Right forelimb (tissue), 1 donor: ENCODE results near the gene TIGD3.
A peak's percentile ranks its signal among the peaks of the same experiment; 100 is the strongest.
"Not testable (repeated sequence)": the region's sequence is repeated elsewhere in the genome, so short reads cannot be mapped to it uniquely, and the experiment has no call there.

Experiments used
- DNase-seq: peaks from one replicate; pipeline ENCODE4 v3.0.0-alpha.2; 2018

TIGD3 gene

GRCh38 chr11:65325435-65325834, 29.1 kb upstream of the TIGD3 start:
- no peak for DNase-seq

- DNase-seq = no peak
These were observed 27.5 kb upstream of the TIGD3 start for GRCh38 chr11:65327021-65327420.

- no peak for DNase-seq
These were observed 25.1 kb upstream of the TIGD3 start for GRCh38 chr11:65329478-65329877.

- peak; percentile 88 for DNase-seq
These were observed 24.6 kb upstream of the TIGD3 start for GRCh38 chr11:65329944-65330403.

GRCh38 chr11:65330544-65330943, 24.0 kb upstream of the TIGD3 start:
- no peak for DNase-seq

- not testable (repeated sequence) for DNase-seq
These were observed 22.0 kb upstream of the TIGD3 start for GRCh38 chr11:65332591-65332990.

- no peak for DNase-seq
These were observed 19.8 kb upstream of the TIGD3 start for GRCh38 chr11:65334696-65335295.

- no peak for DNase-seq
These were observed 15.9 kb upstream of the TIGD3 start for GRCh38 chr11:65338676-65339075.

GRCh38 chr11:65340226-65340625, 14.3 kb upstream of the TIGD3 start:
- DNase-seq = no peak

- DNase-seq = no peak
These were observed 12.7 kb upstream of the TIGD3 start for GRCh38 chr11:65341856-65342255.

- DNase-seq = no peak
These were observed 3.0 kb upstream of the TIGD3 start for GRCh38 chr11:65351511-65351910.

GRCh38 chr11:65352783-65353182, 1.8 kb upstream of the TIGD3 start:
- no peak for DNase-seq

- no peak for DNase-seq
These were observed 1.2 kb upstream of the TIGD3 start for GRCh38 chr11:65353376-65353775.

GRCh38 chr11:65353900-65354264, 669 bp upstream of the TIGD3 start:
- DNase-seq = no peak

GRCh38 chr11:65355013-65355775, 643 bp downstream of the TIGD3 start:
- DNase-seq = no peak

GRCh38 chr11:65355776-65356393, 1.3 kb downstream of the TIGD3 start:
- no peak for DNase-seq

GRCh38 chr11:65356394-65356972, 1.9 kb downstream of the TIGD3 start:
- DNase-seq = no peak

GRCh38 chr11:65357856-65358356, 3.4 kb downstream of the TIGD3 start:
- no peak for DNase-seq

GRCh38 chr11:65362320-65362931, 7.9 kb downstream of the TIGD3 start:
- DNase-seq = no peak

GRCh38 chr11:65362966-65363365, 8.4 kb downstream of the TIGD3 start:
- DNase-seq = no peak

- no peak for DNase-seq
These were observed 9.2 kb downstream of the TIGD3 start for GRCh38 chr11:65363770-65364169.

- no peak for DNase-seq
These were observed 11.8 kb downstream of the TIGD3 start for GRCh38 chr11:65366340-65366773.

GRCh38 chr11:65370659-65371049, 16.1 kb downstream of the TIGD3 start:
- no peak for DNase-seq
